Esophagus muscularis mucosa (tissue), 4 donors: ENCODE results near the gene AMDHD1. TPM values are rescaled to one million over a fixed set of nuclear protein-coding genes. Genes with fewer than 3 reads are reported as not detected.

Experiments used
- DNase-seq: peaks from one replicate; pipeline ENCODE4 v3.0.0-alpha.2; 2017; ENCODE audit errors: extremely low spot score
- H3K27ac ChIP-seq, 4 donors: fragments of 200-600 bp; sonication (generic); replicated peaks in 1 of 4; 1 replicate in 3 of 4; 2 replicates in 1 of 4; pipeline ENCODE4 v1.5.1; 2016 to 2019; ENCODE audit warnings: mild to moderate bottlenecking in 1 of 4
- H3K27me3 ChIP-seq, 4 donors: fragments of 200-600 bp; sonication (generic); one replicate each; pipeline versions ENCODE4 v1.5.1 to v1.6.0; 2016 to 2019
- H3K36me3 ChIP-seq, 4 donors: fragments of 200-600 bp; sonication (generic); one replicate each; pipeline ENCODE4 v1.5.1; 2016 to 2019
- H3K4me1 ChIP-seq, 4 donors: fragments of 200-600 bp; sonication (generic); one replicate each; pipeline ENCODE4 v1.5.1; 2016 to 2019
- H3K4me3 ChIP-seq, 4 donors: fragments of 200-600 bp; sonication (generic); 1 replicate in 2 of 4; 2 replicates in 2 of 4; pipeline ENCODE4 v1.5.1; 2016 to 2019; ENCODE audit warnings: mild to moderate bottlenecking in 4 of 4, moderate library complexity in 1 of 4
- H3K9me3 ChIP-seq, 4 donors: fragments of 200-600 bp; sonication (generic); 1 replicate in 3 of 4; 2 replicates in 1 of 4; pipeline ENCODE4 v1.5.1; 2016 to 2019
- CTCF ChIP-seq, 3 experiments: fragments of 200-600 bp in 2 of 3; fragments of 450-650 bp in 1 of 3; sonication (generic) in 2 of 3; IDR thresholded peaks; one replicate each; pipeline ENCODE4 v1.5.1; 2017 to 2019; ENCODE audit warnings: antibody characterized with exemption in 3 of 3, mild to moderate bottlenecking in 2 of 3, moderate library complexity in 1 of 3
- EP300 ChIP-seq: sonication (generic); formaldehyde crosslinking; IDR thresholded peaks from one replicate; pipeline ENCODE4 v1.6.1; 2017; ENCODE audit warnings: antibody characterized with exemption
- POLR2A ChIP-seq: fragments of 450-650 bp; IDR thresholded peaks from one replicate; pipeline ENCODE4 v1.6.1; 2017; ENCODE audit warnings: antibody characterized with exemption, moderate library complexity, mild to moderate bottlenecking, low read depth
- POLR2AphosphoS5 ChIP-seq, 2 donors: sonication (generic); formaldehyde crosslinking; IDR thresholded peaks; one replicate each; pipeline ENCODE4 v1.6.1; 2017; ENCODE audit warnings: antibody characterized with exemption in 2 of 2
- WGBS: methylation state at CpG from one replicate; pipeline ENCODE4 v1.1.5; 2018; 5-methylcytosine and 5-hydroxymethylcytosine counted together
- intact Hi-C: fragments of 100-400 bp; cut with DNase I; formaldehyde crosslinking; loops from one replicate; pipeline ENCODE4 v1.15.1; 2023
- total RNA-seq, 4 donors: library from RNA; depleted of rRNA; stranded (reverse); fragments of >200 nt; gene quantifications; one replicate each; pipeline versions ENCODE4 v1.1.0 to v1.2.1, GENCODE V29; 2016

AMDHD1 gene
- total RNA-seq, 4 donors from 2014 or later, result 0.17 to 0.66 (median 0.52) TPM; not detected in 1

GRCh38 chr12:96006727-96007126, 63.6 kb downstream of the AMDHD1 start:
- H3K36me3 ChIP-seq, result peaks cover 59 to 94% (median 77%) of the 10 kb centered on the region in 4 donors
- no peaks in the 10 kb centered on the region for H3K9me3 ChIP-seq
- H3K4me1 ChIP-seq, result no peaks in the 10 kb centered on the region
- 89% methylated on average over 1 of the region's 1 CpG for WGBS
- intact Hi-C loops, result no loop called here
- TF ChIP-seq POLR2AphosphoS5 (IDR thresholded peaks at IDR 0.05), result no peak
- TF ChIP-seq POLR2A, result no peak
- TF ChIP-seq EP300, result no peak
- TF ChIP-seq CTCF (IDR thresholded peaks at IDR 0.05), result no peak
- no peak overlapping the region for H3K27ac ChIP-seq
- DNase-seq, result no peak
- H3K4me3 ChIP-seq, result no peak overlapping the region
- H3K27me3 ChIP-seq, result no peaks in the 10 kb centered on the region

GRCh38 chr12:96007729-96008128, 64.6 kb downstream of the AMDHD1 start:
- Histone ChIP-seq H3K27me3 (no peaks in the 10 kb centered on the region), H3K36me3 (peaks cover 63 to 95% (median 79%) of the 10 kb centered on the region in 4 donors), H3K4me3 (no peak overlapping the region), H3K4me1 (no peaks in the 10 kb centered on the region), H3K27ac (no peak overlapping the region), H3K9me3 (no peaks in the 10 kb centered on the region)
- no peak for TF ChIP-seq POLR2AphosphoS5 (IDR thresholded peaks at IDR 0.05)
- intact Hi-C loops, result no loop called here
- WGBS, result 72% methylated on average over 1 of the region's 1 CpG
- no peak for DNase-seq

DNA sequence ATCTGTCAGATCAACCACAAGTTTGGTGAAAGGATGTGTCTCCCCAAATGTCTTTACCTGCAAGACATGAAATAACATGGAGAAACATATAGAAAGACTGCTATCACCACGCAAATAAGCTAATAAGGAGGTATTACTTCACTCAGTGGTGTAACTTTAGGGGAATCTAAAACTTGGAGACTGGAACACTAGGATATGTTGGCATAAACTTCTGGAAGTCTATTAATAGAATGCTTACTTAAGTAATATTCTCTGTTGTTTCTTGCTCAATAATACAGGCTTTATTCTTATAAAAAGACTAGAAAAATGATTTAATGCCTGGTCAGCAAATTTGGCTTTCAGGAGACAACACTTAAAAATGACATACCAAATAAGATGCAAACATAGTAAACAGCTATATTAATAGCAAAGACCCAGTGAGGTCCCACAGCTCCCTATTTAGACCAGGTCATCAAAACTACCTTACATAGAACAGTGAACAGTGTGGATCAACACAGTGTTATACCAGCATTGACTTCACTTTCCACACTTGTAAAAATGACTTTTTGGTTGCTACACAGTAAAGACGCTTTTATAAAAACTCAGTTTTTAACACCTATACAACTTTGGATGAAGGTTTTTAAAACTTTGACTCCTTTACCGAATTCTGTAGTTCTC, 71.9 kb downstream of the AMDHD1 start:
- WGBS, result 78% methylated on average over 3 of the region's 3 CpGs
- Histone ChIP-seq H3K27ac (no peak overlapping the region), H3K36me3 (peaks cover 36 to 90% (median 63%) of the 10 kb centered on the region in 4 donors)

DNA sequence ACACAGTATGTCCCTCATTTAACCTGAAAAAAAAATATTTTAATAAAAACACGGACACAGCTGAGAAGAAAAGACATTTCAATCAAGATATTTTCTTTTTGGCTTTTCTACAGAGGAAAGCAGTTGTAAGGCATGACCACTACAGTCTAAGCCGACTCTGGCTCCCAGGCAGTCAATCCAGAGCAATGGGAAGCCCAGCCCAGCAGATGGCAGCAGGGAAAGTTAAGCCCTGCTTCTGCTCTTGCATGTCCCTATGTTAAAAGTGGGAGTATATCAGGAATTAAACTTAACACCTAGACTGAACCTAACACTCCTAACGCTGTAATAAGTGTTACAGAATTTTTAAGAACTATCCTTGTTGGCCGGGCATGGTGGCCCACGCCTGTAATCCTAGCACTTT, 72.5 kb downstream of the AMDHD1 start:
- H3K9me3 ChIP-seq, result no peaks in the 10 kb centered on the region
- TF ChIP-seq POLR2A, result no peak
- peak; percentile 8 to 40 (median 26) for TF ChIP-seq CTCF (IDR thresholded peaks at IDR 0.05)
- no peak overlapping the region for H3K27ac ChIP-seq
- intact Hi-C loops, result no loop called here
- no peak overlapping the region for H3K4me3 ChIP-seq
- H3K27me3 ChIP-seq, result no peaks in the 10 kb centered on the region
- DNase-seq, result no peak
- H3K36me3 ChIP-seq, result peaks cover 30 to 90% (median 62%) of the 10 kb centered on the region in 4 donors
- H3K4me1 ChIP-seq, result peaks cover 0 to 11% (median 2%) of the 10 kb centered on the region in 4 donors
- 77% methylated on average over 5 of the region's 5 CpGs for WGBS

More for the DNA sequence above, 71.9 kb downstream of the AMDHD1 start:
- TF ChIP-seq EP300, result no peak
- TF ChIP-seq POLR2AphosphoS5 (IDR thresholded peaks at IDR 0.05), result no peak
- no peak for TF ChIP-seq CTCF (IDR thresholded peaks at IDR 0.05)
- TF ChIP-seq POLR2A, result no peak
- no peak for DNase-seq
- Histone ChIP-seq H3K27me3 (no peaks in the 10 kb centered on the region), H3K4me1 (peaks cover 0 to 11% (median 2%) of the 10 kb centered on the region in 4 donors), H3K4me3 (no peak overlapping the region), H3K9me3 (no peaks in the 10 kb centered on the region)
- intact Hi-C loops, result no loop called here

Other genes starting within 250 kb of the AMDHD1 start
- 10 to 100 TPM; 46.7 to 73.1 (median 52.7) TPM for gene NTN4, start 152.6 kb upstream of the AMDHD1 start, total RNA-seq
- gene SNRPF, start 84.4 kb upstream of the AMDHD1 start, total RNA-seq, result 1 to 10 TPM; 5.6 to 9.6 (median 6.4) TPM
- gene CCDC38, start 717 bp upstream of the AMDHD1 start, total RNA-seq, result under 1 TPM in 1 of 4 donors, not detected in 3; 0.17 TPM
- 1 to 10 TPM in 1 of 4 donors, not detected in 3; 1.2 TPM for gene HAL, start 53.0 kb downstream of the AMDHD1 start, total RNA-seq
- 10 to 100 TPM; 47.8 to 75.0 (median 64.5) TPM for gene LTA4H, start 92.3 kb downstream of the AMDHD1 start, total RNA-seq